Adrenal gland (tissue), 5 donors: ENCODE data around the gene UPP1.
A peak's percentile ranks its signal among the peaks of the same experiment; 100 is the strongest.

Experiments
- CTCF ChIP-seq, 6 experiments: fragments of 450-650 bp in 4 of 6; fragments of 200-600 bp in 2 of 6; sonication (generic) in 1 of 6; IDR thresholded peaks; 1 replicate in 5 of 6; 2 replicates in 1 of 6; pipeline versions ENCODE4 v1.5.1 to v1.8.0; 2016 to 2021; ENCODE audit warnings: antibody characterized with exemption in 6 of 6, mild to moderate bottlenecking in 2 of 6, moderate library complexity in 1 of 6
- POLR2A ChIP-seq, 2 donors: fragments of 450-650 bp; IDR thresholded peaks; one replicate each; pipeline ENCODE4 v1.6.1; 2017; ENCODE audit warnings: antibody characterized with exemption in 2 of 2, mild to moderate bottlenecking in 2 of 2, moderate library complexity in 1 of 2
- donor health status: DM: no; HTN: no; CAD: no.

- peak in 1 of 2 donors; percentile 46 for TF ChIP-seq POLR2A (IDR thresholded peaks at IDR 0.05)
- TF ChIP-seq CTCF (IDR thresholded peaks at IDR 0.05): no peak
Measured at GRCh38 chr7:48088559-48089045, 463 bp upstream of the UPP1 start.
